SK-N-SH treated with all-trans-retinoic acid at 6 μM for 48 hours (cell line): ENCODE results near the gene AUTS2.

Experiments used
- ATAC-seq: fragments of 200-7000 bp; cut with Tn5 transposase; 3 replicates; pipeline ENCODE4 v1.9.1; 2020; ENCODE audit warnings: mild to moderate bottlenecking, moderate library complexity
- ARNTL ChIP-seq: fragments of 450-650 bp; formaldehyde crosslinking; IDR thresholded peaks from 2 replicates; pipeline ENCODE4 v1.5.0; 2020; ENCODE audit warnings: low read depth, mild to moderate bottlenecking, moderate library complexity, borderline replicate concordance
- BACH2 ChIP-seq: fragments of 250-450 bp; sonication (Bioruptor Pico); IDR thresholded peaks from 2 replicates; pipeline ENCODE4 v1.9.0; 2021; ENCODE audit warnings: mild to moderate bottlenecking, borderline replicate concordance
- CSDC2 ChIP-seq: fragments of 250-450 bp; sonication (Bioruptor Pico); IDR thresholded peaks from 2 replicates; pipeline ENCODE4 v1.5.0; 2020; ENCODE audit warnings: mild to moderate bottlenecking, moderate library complexity
- CSRNP3 ChIP-seq: fragments of 250-450 bp; sonication (Bioruptor Pico); IDR thresholded peaks from 2 replicates; pipeline ENCODE4 v1.5.1; 2021; ENCODE audit warnings: mild to moderate bottlenecking, moderate library complexity
- ESRRG ChIP-seq: fragments of 250-450 bp; sonication (Bioruptor Pico); IDR thresholded peaks from 2 replicates; pipeline ENCODE4 v1.6.1; 2021; ENCODE audit warnings: mild to moderate bottlenecking
- GLIS3 ChIP-seq: fragments of 250-450 bp; sonication (Bioruptor Pico); IDR thresholded peaks from 2 replicates; pipeline ENCODE4 v1.5.0; 2020; ENCODE audit warnings: mild to moderate bottlenecking, moderate library complexity
- ISL1 ChIP-seq: fragments of 250-450 bp; sonication (Bioruptor Pico); IDR thresholded peaks from 2 replicates; pipeline ENCODE4 v2.1.2; 2022; ENCODE audit warnings: mild to moderate bottlenecking, moderate library complexity
- OSR1 ChIP-seq: fragments of 250-450 bp; sonication (Bioruptor Pico); IDR thresholded peaks from 2 replicates; pipeline ENCODE4 v1.8.0; 2022; ENCODE audit warnings: moderate library complexity, mild to moderate bottlenecking, inconsistent platforms
- PATZ1 ChIP-seq: fragments of 250-450 bp; sonication (Bioruptor Pico); IDR thresholded peaks from 2 replicates; pipeline ENCODE4 v1.8.0; 2020; ENCODE audit warnings: mild to moderate bottlenecking, moderate library complexity, borderline replicate concordance
- PPARA ChIP-seq: fragments of 250-450 bp; sonication (Bioruptor Pico); IDR thresholded peaks from 2 replicates; pipeline ENCODE4 v1.5.0; 2020; ENCODE audit warnings: mild to moderate bottlenecking, borderline replicate concordance
- RARB ChIP-seq: fragments of 250-450 bp; sonication (Bioruptor Pico); IDR thresholded peaks from 2 replicates; pipeline ENCODE4 v1.8.0; 2021; ENCODE audit warnings: mild to moderate bottlenecking, moderate library complexity
- TCF4 ChIP-seq: fragments of 250-450 bp; sonication (Bioruptor Pico); IDR thresholded peaks from 2 replicates; pipeline ENCODE4 v1.8.0; 2021; ENCODE audit warnings: mild to moderate bottlenecking, moderate library complexity, borderline replicate concordance
- TOX ChIP-seq: fragments of 250-450 bp; sonication (Bioruptor Pico); IDR thresholded peaks from 2 replicates; pipeline ENCODE4 v1.8.0; 2021; ENCODE audit warnings: mild to moderate bottlenecking, moderate library complexity, borderline replicate concordance
- ZC3H10 ChIP-seq: fragments of 250-450 bp; sonication (Bioruptor Pico); IDR thresholded peaks from 2 replicates; pipeline ENCODE4 v1.5.1; 2021; ENCODE audit warnings: mild to moderate bottlenecking, moderate library complexity
- ZFP3 ChIP-seq: fragments of 250-450 bp; sonication (Bioruptor Pico); IDR thresholded peaks from 2 replicates; pipeline ENCODE4 v1.5.0; 2020; ENCODE audit warnings: mild to moderate bottlenecking, moderate library complexity
- ZFP30 ChIP-seq: fragments of 450-650 bp; formaldehyde crosslinking; IDR thresholded peaks from 2 replicates; pipeline ENCODE4 v1.5.0; 2022; ENCODE audit warnings: mild to moderate bottlenecking, moderate library complexity
- ZNF565 ChIP-seq: fragments of 450-650 bp; formaldehyde crosslinking; conservative IDR thresholded peaks from 2 replicates; pipeline ENCODE4 v1.5.0; 2020; ENCODE audit warnings: low read depth, mild to moderate bottlenecking, moderate library complexity
- ZNF70 ChIP-seq: fragments of 450-650 bp; formaldehyde crosslinking; IDR thresholded peaks from 2 replicates; pipeline ENCODE4 v1.5.0; 2020; ENCODE audit warnings: mild to moderate bottlenecking, moderate library complexity
- ZNF8 ChIP-seq: fragments of 450-650 bp; formaldehyde crosslinking; IDR thresholded peaks from 2 replicates; pipeline ENCODE4 v1.5.0; 2020; ENCODE audit warnings: mild to moderate bottlenecking, moderate library complexity
- TF ChIP-seq, protein P1 (sequence below): fragments of 250-450 bp; sonication (Bioruptor Pico); IDR thresholded peaks from 2 replicates; pipeline ENCODE4 v1.5.0; 2020; ENCODE audit warnings: mild to moderate bottlenecking, moderate library complexity
- TF ChIP-seq, protein P2 (sequence below): fragments of 250-450 bp; sonication (Bioruptor Pico); IDR thresholded peaks from 2 replicates; pipeline ENCODE4 v1.5.1; 2020; ENCODE audit warnings: low read depth, mild to moderate bottlenecking, moderate library complexity

AUTS2 gene

DNA sequence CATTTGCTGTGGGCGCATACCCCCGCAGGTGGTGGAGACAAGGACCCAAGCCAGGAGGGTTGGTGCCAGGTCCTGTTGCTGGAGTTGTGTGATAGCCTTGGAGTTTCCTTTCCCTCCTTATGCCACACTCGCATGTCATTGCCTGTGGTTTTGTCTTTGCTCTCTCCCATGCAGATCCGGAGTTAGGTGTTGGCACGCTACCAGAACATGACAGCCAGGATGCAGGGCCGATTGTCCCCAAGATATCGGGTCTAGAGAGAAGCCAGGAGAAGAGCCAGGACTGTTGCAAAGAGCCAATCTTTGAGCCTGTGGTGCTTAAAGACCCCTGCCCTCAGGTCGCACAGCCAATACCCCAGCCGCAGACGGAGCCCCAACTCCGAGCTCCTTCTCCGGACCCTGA, 1164.4 kb downstream of the AUTS2 start:
- no peak for TF ChIP-seq BACH2 (CRISPR knock-in tag)
- TF ChIP-seq RARB (CRISPR knock-in tag), result no peak
- no peak for TF ChIP-seq ZFP30
- TF ChIP-seq, protein P1, sequence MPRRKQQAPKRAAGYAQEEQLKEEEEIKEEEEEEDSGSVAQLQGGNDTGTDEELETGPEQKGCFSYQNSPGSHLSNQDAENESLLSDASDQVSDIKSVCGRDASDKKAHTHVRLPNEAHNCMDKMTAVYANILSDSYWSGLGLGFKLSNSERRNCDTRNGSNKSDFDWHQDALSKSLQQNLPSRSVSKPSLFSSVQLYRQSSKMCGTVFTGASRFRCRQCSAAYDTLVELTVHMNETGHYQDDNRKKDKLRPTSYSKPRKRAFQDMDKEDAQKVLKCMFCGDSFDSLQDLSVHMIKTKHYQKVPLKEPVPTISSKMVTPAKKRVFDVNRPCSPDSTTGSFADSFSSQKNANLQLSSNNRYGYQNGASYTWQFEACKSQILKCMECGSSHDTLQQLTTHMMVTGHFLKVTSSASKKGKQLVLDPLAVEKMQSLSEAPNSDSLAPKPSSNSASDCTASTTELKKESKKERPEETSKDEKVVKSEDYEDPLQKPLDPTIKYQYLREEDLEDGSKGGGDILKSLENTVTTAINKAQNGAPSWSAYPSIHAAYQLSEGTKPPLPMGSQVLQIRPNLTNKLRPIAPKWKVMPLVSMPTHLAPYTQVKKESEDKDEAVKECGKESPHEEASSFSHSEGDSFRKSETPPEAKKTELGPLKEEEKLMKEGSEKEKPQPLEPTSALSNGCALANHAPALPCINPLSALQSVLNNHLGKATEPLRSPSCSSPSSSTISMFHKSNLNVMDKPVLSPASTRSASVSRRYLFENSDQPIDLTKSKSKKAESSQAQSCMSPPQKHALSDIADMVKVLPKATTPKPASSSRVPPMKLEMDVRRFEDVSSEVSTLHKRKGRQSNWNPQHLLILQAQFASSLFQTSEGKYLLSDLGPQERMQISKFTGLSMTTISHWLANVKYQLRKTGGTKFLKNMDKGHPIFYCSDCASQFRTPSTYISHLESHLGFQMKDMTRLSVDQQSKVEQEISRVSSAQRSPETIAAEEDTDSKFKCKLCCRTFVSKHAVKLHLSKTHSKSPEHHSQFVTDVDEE (CRISPR knock-in tag), result no peak
- no peak for TF ChIP-seq TOX (CRISPR knock-in tag)
- TF ChIP-seq ZNF8, result no peak
- no peak for TF ChIP-seq TCF4
- no peak for TF ChIP-seq OSR1 (CRISPR knock-in tag)
- TF ChIP-seq ISL1 (CRISPR knock-in tag), result no peak
- TF ChIP-seq PPARA (CRISPR knock-in tag), result no peak
- no peak for TF ChIP-seq ESRRG
- TF ChIP-seq CSRNP3 (CRISPR knock-in tag), result no peak
- ATAC-seq, result peak; percentile 13; the same call in 2 of the 3 replicates

- TF ChIP-seq ZNF70, result no peak
- no peak for TF ChIP-seq GLIS3 (CRISPR knock-in tag)
- no peak for TF ChIP-seq ZNF565 (CRISPR knock-in tag)
- TF ChIP-seq ARNTL (CRISPR knock-in tag), result no peak
- no peak for TF ChIP-seq CSDC2 (CRISPR knock-in tag)
- no peak for TF ChIP-seq TCF4
- TF ChIP-seq ZFP3 (CRISPR knock-in tag), result no peak
- no peak for TF ChIP-seq RARB (CRISPR knock-in tag)
- TF ChIP-seq OSR1 (CRISPR knock-in tag), result no peak
- TF ChIP-seq, protein P2, sequence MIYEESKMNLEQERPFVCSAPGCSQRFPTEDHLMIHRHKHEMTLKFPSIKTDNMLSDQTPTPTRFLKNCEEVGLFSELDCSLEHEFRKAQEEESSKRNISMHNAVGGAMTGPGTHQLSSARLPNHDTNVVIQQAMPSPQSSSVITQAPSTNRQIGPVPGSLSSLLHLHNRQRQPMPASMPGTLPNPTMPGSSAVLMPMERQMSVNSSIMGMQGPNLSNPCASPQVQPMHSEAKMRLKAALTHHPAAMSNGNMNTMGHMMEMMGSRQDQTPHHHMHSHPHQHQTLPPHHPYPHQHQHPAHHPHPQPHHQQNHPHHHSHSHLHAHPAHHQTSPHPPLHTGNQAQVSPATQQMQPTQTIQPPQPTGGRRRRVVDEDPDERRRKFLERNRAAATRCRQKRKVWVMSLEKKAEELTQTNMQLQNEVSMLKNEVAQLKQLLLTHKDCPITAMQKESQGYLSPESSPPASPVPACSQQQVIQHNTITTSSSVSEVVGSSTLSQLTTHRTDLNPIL (CRISPR knock-in tag), result no peak
- no peak for TF ChIP-seq PATZ1
- TF ChIP-seq BACH2 (CRISPR knock-in tag), result no peak
- no peak for TF ChIP-seq ZFP30
- no peak for TF ChIP-seq ZNF8
- no peak for TF ChIP-seq ZC3H10 (CRISPR knock-in tag)
- TF ChIP-seq PPARA (CRISPR knock-in tag), result no peak
- TF ChIP-seq ESRRG, result no peak
- TF ChIP-seq, protein P1 (CRISPR knock-in tag), result no peak
- ATAC-seq, result no peak
Measured at GRCh38 chr7:70763961-70764691, 1165.9 kb downstream of the AUTS2 start.
